NT2/D1 (cell line): ENCODE measurements around the gene KCNJ10.

Source experiments
- DNase-seq: peaks from one replicate; pipeline ENCODE4 v3.0.0-alpha.2; 2011; ENCODE audit warnings: low read depth, low spot score
- H3K27me3 ChIP-seq: 2 replicates; pipeline ENCODE4 v1.6.0; 2011; ENCODE audit warnings: mild to moderate bottlenecking; ENCODE audit not compliant: insufficient read length, insufficient read depth
- H3K36me3 ChIP-seq: 2 replicates; pipeline ENCODE4 v1.6.1; 2011; ENCODE audit warnings: mild to moderate bottlenecking, low read length, mixed read lengths; ENCODE audit not compliant: insufficient read depth, insufficient read length
- H3K4me1 ChIP-seq: 2 replicates; pipeline ENCODE4 v1.5.1; 2011; ENCODE audit not compliant: insufficient read depth, insufficient read length
- H3K4me3 ChIP-seq: 2 replicates; pipeline ENCODE4 v1.5.1; 2011; ENCODE audit warnings: low read depth; ENCODE audit not compliant: insufficient read length
- H3K9ac ChIP-seq: 2 replicates; pipeline ENCODE4 v1.6.0; 2011; ENCODE audit warnings: low read depth; ENCODE audit not compliant: insufficient read length
- H3K9me3 ChIP-seq: 2 replicates; pipeline ENCODE4 v1.5.1; 2011; ENCODE audit warnings: mild to moderate bottlenecking, low read length; ENCODE audit not compliant: insufficient read depth
- SUZ12 ChIP-seq: IDR thresholded peaks from 2 replicates; pipeline ENCODE4 v1.6.1; 2011; ENCODE audit not compliant: insufficient read length, insufficient read depth; ENCODE audit errors: extremely low read depth
- YY1 ChIP-seq: IDR thresholded peaks from 2 replicates; pipeline ENCODE4 v1.6.1; 2011; ENCODE audit not compliant: insufficient read length, insufficient read depth
- ZNF274 ChIP-seq: IDR thresholded peaks from 2 replicates; pipeline ENCODE4 v1.6.1; 2011; ENCODE audit warnings: mild to moderate bottlenecking, low read depth, low read length

KCNJ10 gene

GRCh38 chr1:160063176-160063575 is 6.8 kb downstream of the KCNJ10 start:
- no peak for DNase-seq
- no peak for TF ChIP-seq ZNF274
- no peak for TF ChIP-seq SUZ12
- TF ChIP-seq YY1: no peak
- no peak overlapping the region for H3K9ac ChIP-seq
- peaks cover 25% of the 10 kb centered on the region for H3K4me1 ChIP-seq
- H3K9me3 ChIP-seq: no peaks in the 10 kb centered on the region
- peaks cover under 1% of the 10 kb centered on the region for H3K27me3 ChIP-seq
- H3K4me3 ChIP-seq: no peak overlapping the region
- H3K36me3 ChIP-seq: no peaks in the 10 kb centered on the region

- DNase-seq: no peak
- no peaks in the 10 kb centered on the region for H3K36me3 ChIP-seq
- no peak for TF ChIP-seq YY1
- no peak for TF ChIP-seq ZNF274
- no peak for TF ChIP-seq SUZ12
- H3K4me1 ChIP-seq: peaks cover 22% of the 10 kb centered on the region
- no peak overlapping the region for H3K4me3 ChIP-seq
- H3K9me3 ChIP-seq: no peaks in the 10 kb centered on the region
- H3K27me3 ChIP-seq: peaks cover 2% of the 10 kb centered on the region
- H3K9ac ChIP-seq: no peak overlapping the region
These were observed 7.8 kb downstream of the KCNJ10 start for GRCh38 chr1:160062230-160062532.

- DNase-seq: no peak
- peaks cover 18% of the 10 kb centered on the region for H3K4me1 ChIP-seq
- no peaks in the 10 kb centered on the region for H3K9me3 ChIP-seq
- TF ChIP-seq SUZ12: no peak
- no peak for TF ChIP-seq ZNF274
- TF ChIP-seq YY1: no peak
- no peaks in the 10 kb centered on the region for H3K36me3 ChIP-seq
- H3K9ac ChIP-seq: no peak overlapping the region
- H3K4me3 ChIP-seq: no peak overlapping the region
- H3K27me3 ChIP-seq: peaks cover 2% of the 10 kb centered on the region
These were observed 8.4 kb downstream of the KCNJ10 start for GRCh38 chr1:160061369-160062229.

GRCh38 chr1:160058087-160058486 is 11.9 kb downstream of the KCNJ10 start:
- TF ChIP-seq SUZ12 (no peak), ZNF274 (no peak), YY1 (no peak)
- H3K9ac ChIP-seq: no peak overlapping the region
- peaks cover 6% of the 10 kb centered on the region for H3K27me3 ChIP-seq

GRCh38 chr1:160056648-160057169 is 13.3 kb downstream of the KCNJ10 start:
- Histone ChIP-seq H3K4me3 (no peak overlapping the region), H3K9me3 (no peaks in the 10 kb centered on the region), H3K27me3 (peaks cover 14% of the 10 kb centered on the region), H3K4me1 (peaks cover 4% of the 10 kb centered on the region), H3K36me3 (no peaks in the 10 kb centered on the region), H3K9ac (no peak overlapping the region)
- no peak for TF ChIP-seq YY1
- TF ChIP-seq ZNF274: no peak
- no peak for TF ChIP-seq SUZ12
- DNase-seq: no peak

More at GRCh38 chr1:160058087-160058486, 11.9 kb downstream of the KCNJ10 start:
- no peak for DNase-seq
- peaks cover 13% of the 10 kb centered on the region for H3K4me1 ChIP-seq
- H3K4me3 ChIP-seq: no peak overlapping the region
- H3K36me3 ChIP-seq: no peaks in the 10 kb centered on the region
- no peaks in the 10 kb centered on the region for H3K9me3 ChIP-seq

- Histone ChIP-seq H3K9me3 (no peaks in the 10 kb centered on the region), H3K4me1 (no peaks in the 10 kb centered on the region), H3K27me3 (peaks cover 18% of the 10 kb centered on the region), H3K9ac (no peak overlapping the region), H3K36me3 (no peaks in the 10 kb centered on the region), H3K4me3 (no peak overlapping the region)
- DNase-seq: no peak
- TF ChIP-seq ZNF274 (no peak), YY1 (no peak), SUZ12 (no peak)
These were observed 16.2 kb downstream of the KCNJ10 start for GRCh38 chr1:160053548-160054365.

GRCh38 chr1:160052936-160053335 is 17.0 kb downstream of the KCNJ10 start:
- TF ChIP-seq YY1: no peak
- no peak for TF ChIP-seq ZNF274
- no peak for TF ChIP-seq SUZ12

More at GRCh38 chr1:160052936-160053335, 17.0 kb downstream of the KCNJ10 start:
- Histone ChIP-seq H3K9me3 (no peaks in the 10 kb centered on the region), H3K36me3 (no peaks in the 10 kb centered on the region), H3K4me3 (no peak overlapping the region), H3K27me3 (peaks cover 18% of the 10 kb centered on the region), H3K9ac (no peak overlapping the region), H3K4me1 (no peaks in the 10 kb centered on the region)
- DNase-seq: no peak
